Measurements from ENCODE around the gene FOXP1. TPM values are rescaled to one million over a fixed set of nuclear protein-coding genes. Genes with fewer than 3 reads are reported as not detected.

Gene FOXP1
- polyA plus RNA-seq, 1 donor (not counting 4 experiments of a cell fraction or from before 2014, with no cell fraction given), result 14.6 TPM

GRCh38 chr3:70972855-70973254, 610.7 kb downstream of the FOXP1 start:
- no peak for FAIRE-seq
- no peaks in the 10 kb centered on the region for H4K20me1 ChIP-seq (ENCODE audit: control insufficient read depth, extremely low read depth, insufficient read depth, low read length)
- H3K36me3 ChIP-seq (ENCODE audit: control insufficient read depth in 2 of 2, extremely low read depth in 1 of 2, insufficient read depth in 2 of 2, low read length in 2 of 2), result peaks cover 8 to 29% of the 10 kb centered on the region in 2 experiments

DNA sequence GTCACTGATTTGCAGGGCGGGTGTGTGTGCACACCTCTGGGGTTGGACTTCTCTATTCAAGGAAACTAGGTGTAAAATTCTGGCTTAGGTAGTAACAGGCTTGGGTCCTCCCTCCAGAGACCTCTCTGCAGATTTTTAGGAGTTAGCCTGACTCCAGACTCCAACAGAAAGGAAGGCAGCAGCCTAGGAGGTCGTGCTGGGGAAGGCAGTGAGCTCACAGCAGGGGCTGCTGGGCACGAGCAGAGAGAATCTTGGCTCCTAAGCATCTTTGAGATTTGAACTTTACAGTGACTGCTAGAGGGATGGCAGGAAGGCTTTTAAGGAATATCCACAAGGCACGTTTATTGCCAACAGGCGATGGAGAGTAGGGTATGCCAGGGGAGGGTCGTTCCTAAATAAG, 612.6 kb downstream of the FOXP1 start:
- Histone ChIP-seq H3K4me2 (ENCODE audit: control insufficient read depth, extremely low read depth, insufficient read depth, low read depth, low read length) (no peak overlapping the region), H3K9ac (ENCODE audit: control insufficient read depth, extremely low read depth, insufficient read depth, low read length) (no peak overlapping the region), H3K4me1 (ENCODE audit: control insufficient read depth, extremely low read depth, insufficient read depth, low read length) (no peaks in the 10 kb centered on the region), H3K9me1 (ENCODE audit: control insufficient read depth, extremely low read depth, insufficient read depth, low read length) (no peaks in the 10 kb centered on the region), H3K4me3 (ENCODE audit: control insufficient read depth in 2 of 3, extremely low read depth in 1 of 3, insufficient read depth in 2 of 3, low read depth in 1 of 3, low read length in 3 of 3) (no peak overlapping the region), H3K36me3 (ENCODE audit: control insufficient read depth in 2 of 2, extremely low read depth in 1 of 2, insufficient read depth in 2 of 2, low read length in 2 of 2) (peaks cover 3 to 15% of the 10 kb centered on the region in 2 experiments), H3K79me2 (ENCODE audit: control insufficient read depth, insufficient read depth, low read length) (no peaks in the 10 kb centered on the region), H3K27me3 (ENCODE audit: control insufficient read depth, extremely low read depth, insufficient read depth, low read length) (no peaks in the 10 kb centered on the region), H3K9me3 (ENCODE audit: control insufficient read depth, low read depth, low read length) (no peaks in the 10 kb centered on the region), H3K27ac (ENCODE audit: control insufficient read depth, insufficient read depth, low read length) (no peak overlapping the region), H2AFZ (ENCODE audit: control insufficient read depth, low read length) (no peak overlapping the region), H4K20me1 (ENCODE audit: control insufficient read depth, extremely low read depth, insufficient read depth, low read length) (no peaks in the 10 kb centered on the region)
- dilution Hi-C loops (cut with MboI; ENCODE audit: extremely low pct_ligation_motif_present, low sequenced_read_pairs), result no loop called here
- TF ChIP-seq CTCF (optimal IDR thresholded peaks at IDR 0.05 in 1 of 3, IDR thresholded peaks at IDR 0.05 in 1 of 3, conservative IDR thresholded peaks at IDR 0.05 in 1 of 3; ENCODE audit: extremely low read depth in 1 of 3, insufficient read depth in 2 of 3, low read length in 3 of 3) (no peak), EZH2 (IDR thresholded peaks at IDR 0.05; ENCODE audit: low read length) (no peak)
- no peak for FAIRE-seq
- DNase-seq (ENCODE audit: low read depth, low spot score), result no peak

More at GRCh38 chr3:70972855-70973254, 610.7 kb downstream of the FOXP1 start:
- H3K27ac ChIP-seq (ENCODE audit: control insufficient read depth, insufficient read depth, low read length), result no peak overlapping the region
- TF ChIP-seq EZH2 (IDR thresholded peaks at IDR 0.05; ENCODE audit: low read length), result no peak
- H3K4me2 ChIP-seq (ENCODE audit: control insufficient read depth, extremely low read depth, insufficient read depth, low read depth, low read length), result no peak overlapping the region
- H3K4me3 ChIP-seq (ENCODE audit: control insufficient read depth in 2 of 3, extremely low read depth in 1 of 3, insufficient read depth in 2 of 3, low read depth in 1 of 3, low read length in 3 of 3), result no peak overlapping the region
- H2AFZ ChIP-seq (ENCODE audit: control insufficient read depth, low read length), result no peak overlapping the region
- H3K4me1 ChIP-seq (ENCODE audit: control insufficient read depth, extremely low read depth, insufficient read depth, low read length), result no peaks in the 10 kb centered on the region
- dilution Hi-C loops (cut with MboI; ENCODE audit: extremely low pct_ligation_motif_present, low sequenced_read_pairs), result no loop called here
- H3K27me3 ChIP-seq (ENCODE audit: control insufficient read depth, extremely low read depth, insufficient read depth, low read length), result no peaks in the 10 kb centered on the region
- no peaks in the 10 kb centered on the region for H3K9me1 ChIP-seq (ENCODE audit: control insufficient read depth, extremely low read depth, insufficient read depth, low read length)
- no peaks in the 10 kb centered on the region for H3K9me3 ChIP-seq (ENCODE audit: control insufficient read depth, low read depth, low read length)
- H3K9ac ChIP-seq (ENCODE audit: control insufficient read depth, extremely low read depth, insufficient read depth, low read length), result no peak overlapping the region
- no peak for DNase-seq (ENCODE audit: low read depth, low spot score)
- H3K79me2 ChIP-seq (ENCODE audit: control insufficient read depth, insufficient read depth, low read length), result no peaks in the 10 kb centered on the region

- no peak overlapping the region for H3K4me2 ChIP-seq (ENCODE audit: control insufficient read depth, extremely low read depth, insufficient read depth, low read depth, low read length)
- no peak for FAIRE-seq
- H3K4me3 ChIP-seq (ENCODE audit: control insufficient read depth in 2 of 3, extremely low read depth in 1 of 3, insufficient read depth in 2 of 3, low read depth in 1 of 3, low read length in 3 of 3), result no peak overlapping the region
- no peak overlapping the region for H3K27ac ChIP-seq (ENCODE audit: control insufficient read depth, insufficient read depth, low read length)
- H3K4me1 ChIP-seq (ENCODE audit: control insufficient read depth, extremely low read depth, insufficient read depth, low read length), result no peaks in the 10 kb centered on the region
- no peaks in the 10 kb centered on the region for H3K27me3 ChIP-seq (ENCODE audit: control insufficient read depth, extremely low read depth, insufficient read depth, low read length)
- TF ChIP-seq CTCF (optimal IDR thresholded peaks at IDR 0.05 in 1 of 3, IDR thresholded peaks at IDR 0.05 in 1 of 3, conservative IDR thresholded peaks at IDR 0.05 in 1 of 3; ENCODE audit: extremely low read depth in 1 of 3, insufficient read depth in 2 of 3, low read length in 3 of 3) (no peak), EZH2 (IDR thresholded peaks at IDR 0.05; ENCODE audit: low read length) (no peak)
- DNase-seq (ENCODE audit: low read depth, low spot score), result no peak
- no peak overlapping the region for H2AFZ ChIP-seq (ENCODE audit: control insufficient read depth, low read length)
- H3K36me3 ChIP-seq (ENCODE audit: control insufficient read depth in 2 of 2, extremely low read depth in 1 of 2, insufficient read depth in 2 of 2, low read length in 2 of 2), result peaks cover 9 to 16% of the 10 kb centered on the region in 2 experiments
- H4K20me1 ChIP-seq (ENCODE audit: control insufficient read depth, extremely low read depth, insufficient read depth, low read length), result no peaks in the 10 kb centered on the region
- no peak overlapping the region for H3K9ac ChIP-seq (ENCODE audit: control insufficient read depth, extremely low read depth, insufficient read depth, low read length)
- H3K9me3 ChIP-seq (ENCODE audit: control insufficient read depth, low read depth, low read length), result no peaks in the 10 kb centered on the region
- no peaks in the 10 kb centered on the region for H3K79me2 ChIP-seq (ENCODE audit: control insufficient read depth, insufficient read depth, low read length)
- dilution Hi-C loops (cut with MboI; ENCODE audit: extremely low pct_ligation_motif_present, low sequenced_read_pairs), result no loop called here
- no peaks in the 10 kb centered on the region for H3K9me1 ChIP-seq (ENCODE audit: control insufficient read depth, extremely low read depth, insufficient read depth, low read length)
These were observed 613.4 kb downstream of the FOXP1 start for GRCh38 chr3:70970171-70970570.

Data from keratinocyte (primary cell).